Measurements from ENCODE around the gene GRIK3. TPM values are rescaled to one million over a fixed set of nuclear protein-coding genes. Genes with fewer than 3 reads are reported as not detected.

GRIK3 gene
- total RNA-seq, 1 donor from 2014 or later: 0.27 TPM

GRCh38 chr1:37056325-37056724, 22.0 kb upstream of the GRIK3 start:
- DNase-seq (no peak), ATAC-seq (no peak)
- H3K9me3 ChIP-seq: no peaks in the 10 kb centered on the region
- no peak overlapping the region for H3K4me3 ChIP-seq
- intact Hi-C loops (cut with DNase I): no loop called here
- no peaks in the 10 kb centered on the region for H3K4me1 ChIP-seq
- peaks cover 3% of the 10 kb centered on the region for H3K27me3 ChIP-seq (ENCODE audit: low read depth)
- no peaks in the 10 kb centered on the region for H3K36me3 ChIP-seq
- H3K27ac ChIP-seq: no peak overlapping the region
- no peak for TF ChIP-seq CTCF (IDR thresholded peaks at IDR 0.05)

- Histone ChIP-seq H3K27ac (no peak overlapping the region), H3K27me3 (ENCODE audit: low read depth) (peaks cover 3% of the 10 kb centered on the region), H3K9me3 (no peaks in the 10 kb centered on the region), H3K4me1 (no peaks in the 10 kb centered on the region), H3K36me3 (no peaks in the 10 kb centered on the region), H3K4me3 (no peak overlapping the region)
- no peak for ATAC-seq
- no peak for TF ChIP-seq CTCF (IDR thresholded peaks at IDR 0.05)
- DNase-seq: no peak
- intact Hi-C loops (cut with DNase I): no loop called here
Observed at GRCh38 chr1:37055631-37056030, 21.3 kb upstream of the GRIK3 start.

GRCh38 chr1:37053173-37053572, 18.9 kb upstream of the GRIK3 start:
- TF ChIP-seq CTCF (IDR thresholded peaks at IDR 0.05): no peak
- no peak for DNase-seq
- Histone ChIP-seq H3K9me3 (no peaks in the 10 kb centered on the region), H3K4me1 (no peaks in the 10 kb centered on the region), H3K27ac (no peak overlapping the region), H3K27me3 (ENCODE audit: low read depth) (peaks cover 7% of the 10 kb centered on the region), H3K36me3 (no peaks in the 10 kb centered on the region), H3K4me3 (no peak overlapping the region)
- intact Hi-C loops (cut with DNase I): no loop called here
- no peak for ATAC-seq

- H3K4me1 ChIP-seq: no peaks in the 10 kb centered on the region
- TF ChIP-seq CTCF (IDR thresholded peaks at IDR 0.05): no peak
- H3K4me3 ChIP-seq: no peak overlapping the region
- DNase-seq (no peak), ATAC-seq (no peak)
- peaks cover 11% of the 10 kb centered on the region for H3K27me3 ChIP-seq (ENCODE audit: low read depth)
- H3K36me3 ChIP-seq: no peaks in the 10 kb centered on the region
- intact Hi-C loops (cut with DNase I): no loop called here
- no peak overlapping the region for H3K27ac ChIP-seq
- H3K9me3 ChIP-seq: no peaks in the 10 kb centered on the region
Observed at GRCh38 chr1:37052120-37052519, 17.8 kb upstream of the GRIK3 start.

- H3K27ac ChIP-seq: no peak overlapping the region
- H3K4me3 ChIP-seq: no peak overlapping the region
- peaks cover 14% of the 10 kb centered on the region for H3K27me3 ChIP-seq (ENCODE audit: low read depth)
- ATAC-seq: no peak
- no peak for DNase-seq
- no peaks in the 10 kb centered on the region for H3K36me3 ChIP-seq
- no peak for TF ChIP-seq CTCF (IDR thresholded peaks at IDR 0.05)
- H3K4me1 ChIP-seq: no peaks in the 10 kb centered on the region
- intact Hi-C loops (cut with DNase I): no loop called here
- H3K9me3 ChIP-seq: no peaks in the 10 kb centered on the region
Observed at GRCh38 chr1:37051346-37051745, 17.0 kb upstream of the GRIK3 start.

GRCh38 chr1:37047542-37047941, 13.2 kb upstream of the GRIK3 start:
- no peak for DNase-seq
- Histone ChIP-seq H3K4me3 (no peak overlapping the region), H3K4me1 (no peaks in the 10 kb centered on the region), H3K27me3 (ENCODE audit: low read depth) (peaks cover 27% of the 10 kb centered on the region), H3K9me3 (no peaks in the 10 kb centered on the region), H3K27ac (no peak overlapping the region), H3K36me3 (no peaks in the 10 kb centered on the region)
- intact Hi-C loops (cut with DNase I): no loop called here
- no peak for ATAC-seq
- TF ChIP-seq CTCF (IDR thresholded peaks at IDR 0.05): no peak

Data from lower lobe of right lung (tissue), 2 donors.